K562 (cell line): ENCODE data around the gene NLRP9. TPM values are rescaled to one million over a fixed set of nuclear protein-coding genes. Genes with fewer than 3 reads are reported as not detected.
"Not testable (repeated sequence)": the region's sequence is repeated elsewhere in the genome, so short reads cannot be mapped to it uniquely, and the experiment has no call there.

ENCODE experiments used
- ATAC-seq: fragments of 200-7000 bp; cut with Tn5 transposase; 3 replicates; pipeline ENCODE4 v1.9.1; 2020; ENCODE audit warnings: moderate library complexity
- BruUV-seq: library from RNA; stranded (reverse); fragments of 400-500 nt; replicated peaks from 2 replicates; lab custom pipeline; 2021; lab: Mats Ljungman, UMichigan
- CTCF ChIA-PET: fragments of 300-600 bp; formaldehyde crosslinking; extraction: SDS; loops from one replicate; lab custom pipeline; 2021; ENCODE audit warnings: low intra/inter-chr PET ratio; lab: Yijun Ruan, JAX
- POLR2A ChIA-PET: fragments of 300-600, 350-650 bp; sonication (Branson Sonifier 250); formaldehyde crosslinking; extraction: SDS; loops from one replicate; lab custom pipeline; 2021; ENCODE audit warnings: antibody characterized with exemption, inconsistent platforms; lab: Yijun Ruan, JAX
- DNase-seq, 4 experiments: peaks; one replicate each; pipeline versions ENCODE4 v3.0.0 to v3.0.0-alpha.2; 2011 to 2018; ENCODE audit warnings: low spot score in 3 of 4, mixed read lengths in 3 of 4; ENCODE audit errors: extremely low read depth in 1 of 4
- FAIRE-seq: peaks from 2 replicates; lab custom pipeline; 2011; peaks lifted over from hg19 to GRCh38; lab: Jason Lieb, UNC
- H2AFZ ChIP-seq: 2 replicates; pipeline ENCODE4 v1.6.0; 2011; ENCODE audit warnings: low read depth, low read length, control low read depth, inconsistent platforms
- H3K27ac ChIP-seq: fragments of 200-600 bp; 3 replicates; pipeline ENCODE4 v1.8.0; 2011; ENCODE audit warnings: low read depth, mild to moderate bottlenecking, control low read depth, inconsistent platforms, low read length, moderate library complexity, mixed read lengths; ENCODE audit errors: extremely low read depth
- H3K27me3 ChIP-seq, 2 experiments: fragments of 300-600 bp in 1 of 2; 2 replicates in 1 of 2; 3 replicates in 1 of 2; pipeline versions ENCODE4 v1.6.0 to v1.8.0; 2011; ENCODE audit warnings: inconsistent platforms in 2 of 2, low read length in 2 of 2, mild to moderate bottlenecking in 1 of 2, mixed read lengths in 1 of 2, moderate library complexity in 1 of 2; ENCODE audit not compliant: control insufficient read depth in 2 of 2, insufficient read depth in 2 of 2
- H3K36me3 ChIP-seq: fragments of 300-600 bp; 3 replicates; pipeline ENCODE4 v1.8.0; 2011; ENCODE audit warnings: mild to moderate bottlenecking, low read length, inconsistent platforms; ENCODE audit not compliant: control insufficient read depth, insufficient read depth
- H3K4me1 ChIP-seq, 2 experiments: fragments of 200-600 bp in 1 of 2; replicated peaks in 1 of 2; 2 replicates in 1 of 2; 3 replicates in 1 of 2; pipeline versions ENCODE4 v1.5.1 to v1.8.0; 2011; ENCODE audit warnings: inconsistent platforms in 2 of 2, low read length in 2 of 2, mild to moderate bottlenecking in 1 of 2, mixed read lengths in 1 of 2, moderate library complexity in 1 of 2; ENCODE audit not compliant: control insufficient read depth in 2 of 2, insufficient read depth in 2 of 2
- H3K4me2 ChIP-seq: 2 replicates; pipeline ENCODE4 v1.6.1; 2011; ENCODE audit warnings: low read length, control low read depth, inconsistent platforms, mixed read lengths; ENCODE audit not compliant: insufficient read depth
- H3K4me3 ChIP-seq: fragments of 200-600 bp; sonication (generic), shearing (Covaris generic); 2 replicates; pipeline ENCODE4 v1.5.1; 2016; ENCODE audit warnings: control low read depth, inconsistent platforms
- H3K79me2 ChIP-seq: fragments of 200-600 bp; 3 replicates; pipeline ENCODE4 v1.8.0; 2011; ENCODE audit warnings: low read length, inconsistent platforms; ENCODE audit not compliant: control insufficient read depth, insufficient read depth
- H3K9ac ChIP-seq, 2 experiments: 2 replicates each; pipeline versions ENCODE4 v1.6.0 to v1.6.1; 2011; ENCODE audit warnings: low read depth in 2 of 2, low read length in 2 of 2, control low read depth in 1 of 2, inconsistent platforms in 1 of 2, mild to moderate bottlenecking in 1 of 2, mixed read lengths in 1 of 2; ENCODE audit not compliant: insufficient read depth in 1 of 2
- H3K9me1 ChIP-seq: one replicate; pipeline ENCODE4 v1.6.0; 2011; ENCODE audit warnings: inconsistent platforms, mild to moderate bottlenecking, low read length, moderate library complexity; ENCODE audit not compliant: control insufficient read depth, insufficient read depth
- H3K9me3 ChIP-seq: replicated peaks from 2 replicates; pipeline ENCODE4 v1.5.1; 2011; ENCODE audit warnings: low read depth, low read length, inconsistent platforms; ENCODE audit not compliant: control insufficient read depth, insufficient read depth
- H4K20me1 ChIP-seq: replicated peaks from 2 replicates; pipeline ENCODE4 v1.6.1; 2011; ENCODE audit warnings: low read length, inconsistent platforms, mixed read lengths; ENCODE audit not compliant: control insufficient read depth, insufficient read depth
- ETV5 ChIP-seq: sonication (generic); formaldehyde crosslinking; IDR thresholded peaks from 2 replicates; pipeline ENCODE4 v1.4.0; 2020; ENCODE audit warnings: low read depth, mild to moderate bottlenecking, missing genetic modification reagents
- ETV6 ChIP-seq, 3 experiments: fragments of 150-350 bp in 1 of 3; sonication (generic) in 1 of 3; formaldehyde crosslinking in 1 of 3; IDR thresholded peaks; 2 replicates each; pipeline versions ENCODE4 v1.6.1 to v1.8.0; 2014 to 2022; ENCODE audit warnings: borderline replicate concordance in 2 of 3, low read depth in 2 of 3, antibody characterized with exemption in 1 of 3, low read length in 1 of 3, mild to moderate bottlenecking in 1 of 3, missing genetic modification reagents in 1 of 3
- GABPA ChIP-seq: fragments of 200-800 bp; sonication (Bioruptor generic); conservative IDR thresholded peaks from 2 replicates; pipeline ENCODE4 v1.6.1; 2016; ENCODE audit warnings: low read depth, missing genetic modification characterization, missing compliant biosample characterization
- KLF13 ChIP-seq: fragments of 450-650 bp; IDR thresholded peaks from 2 replicates; pipeline ENCODE4 v1.6.1; 2016; ENCODE audit warnings: missing genetic modification characterization, low read depth, mild to moderate bottlenecking, missing compliant biosample characterization, moderate library complexity, borderline replicate concordance
- NFRKB ChIP-seq: fragments of 450-650 bp; IDR thresholded peaks from 2 replicates; pipeline ENCODE4 v1.6.1; 2016; ENCODE audit warnings: low read depth
- PHB ChIP-seq: fragments of 250-450 bp; sonication (Bioruptor Pico); IDR thresholded peaks from 2 replicates; pipeline ENCODE4 v1.5.0; 2021
- RBM25 ChIP-seq: fragments of 200-400 bp; formaldehyde crosslinking; IDR thresholded peaks from 2 replicates; pipeline ENCODE4 v1.6.1; 2018; ENCODE audit warnings: low read length, low read depth, moderate library complexity; ENCODE audit not compliant: severe bottlenecking
- ZC3H8 ChIP-seq: fragments of 450-650 bp; IDR thresholded peaks from 2 replicates; pipeline ENCODE4 v1.6.1; 2017
- ZNF146 ChIP-seq: IDR thresholded peaks from one replicate; pipeline ENCODE4 v1.6.1; 2018; ENCODE audit warnings: missing compliant biosample characterization; ENCODE audit not compliant: unreplicated experiment
- ZNF311 ChIP-seq: fragments of 250-450 bp; sonication (Bioruptor Pico); IDR thresholded peaks from 2 replicates; pipeline ENCODE4 v1.4.0; 2020; ENCODE audit warnings: mild to moderate bottlenecking, moderate library complexity
- WGBS: fragments of 100-300 bp; shearing (Covaris generic); methylation state at CpG from one replicate; pipeline ENCODE4 v1.1.6; 2016; ENCODE audit warnings: low coverage, mixed read lengths; ENCODE audit not compliant: insufficient coverage; ENCODE audit errors: missing lambda C conversion rate; 5-methylcytosine and 5-hydroxymethylcytosine counted together
- in situ Hi-C: fragments of 300-500 bp; cut with MboI; formaldehyde crosslinking; loops from 4 replicates; pipeline ENCODE4 v1.15.0; 2018; ENCODE audit warnings: inconsistent platforms, mixed read lengths
- intact Hi-C: fragments of 100-400 bp; cut with micrococcal nuclease; formaldehyde crosslinking; loops from 2 replicates; pipeline ENCODE4 v1.14.2; 2022
- polyA plus RNA-seq, 8 experiments: library from polyadenylated mRNA; depleted of rRNA in 4 of 8; stranded (reverse) in 5 of 8; unstranded in 3 of 8; fragments of >200 nt; fragmentation: Nextera tagmentation in 2 of 8; fragmentation: Illumina TruSeq in 1 of 8; extraction: Ambion mirVana in 2 of 8; extraction: Trizol in 1 of 8; gene quantifications; 2 replicates each; pipeline versions ENCODE4 v1.2.1 to v1.2.3, GENCODE V29; 2011 to 2014; ENCODE audit warnings: inconsistent platforms in 1 of 8, missing spikeins in 1 of 8
- total RNA-seq, 7 experiments: library from RNA; depleted of rRNA in 6 of 7; stranded (reverse); fragments of >200 nt in 6 of 7; fragmentation: Illumina TruSeq in 2 of 7; extraction: Trizol in 2 of 7; gene quantifications; 2 replicates each; pipeline versions ENCODE4 v1.2.1 to v1.2.3, GENCODE V29; 2011 to 2021; ENCODE audit warnings: low replicate concordance in 1 of 7
- TF ChIP-seq, protein P1 (sequence below), 2 experiments: fragments of 200-800 bp in 1 of 2; sonication (Bioruptor generic) in 1 of 2; sonication (generic) in 1 of 2; formaldehyde crosslinking in 1 of 2; IDR thresholded peaks in 1 of 2; conservative IDR thresholded peaks in 1 of 2; 2 replicates each; pipeline versions ENCODE4 v1.5.0 to v1.6.1; 2016 to 2020; ENCODE audit warnings: missing compliant biosample characterization in 1 of 2, missing genetic modification characterization in 1 of 2, missing genetic modification reagents in 1 of 2

Gene NLRP9
- total and polyA plus RNA-seq, 9 of the 15 experiments (the other 6 are each of a cell fraction or from before 2014, with no cell fraction given): not detected

DNA sequence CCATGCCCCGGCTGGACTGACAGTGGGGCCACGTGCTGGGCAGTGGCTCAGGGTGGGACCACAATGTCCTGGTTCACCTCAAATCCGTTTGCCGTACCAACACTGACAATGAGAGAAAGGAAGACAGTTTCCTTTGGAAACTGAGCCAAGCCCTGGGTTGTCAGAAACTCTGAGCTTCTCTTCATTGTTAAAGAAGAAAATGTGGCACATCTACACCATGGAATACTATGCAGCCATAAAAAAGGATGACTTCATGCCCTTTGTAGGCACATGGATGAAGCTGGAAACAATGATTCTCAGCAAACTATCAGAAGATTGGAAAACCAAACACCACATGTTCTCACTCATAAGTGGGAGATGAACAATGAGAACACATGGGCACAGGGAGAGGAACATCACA lies 18.6 kb upstream of the NLRP9 start:
- DNase-seq, H3K9ac ChIP-seq, FAIRE-seq, H3K9me3 ChIP-seq, BruUV-seq, intact Hi-C loops, POLR2A ChIA-PET, H3K4me3 ChIP-seq, H3K36me3 ChIP-seq, H3K79me2 ChIP-seq, H3K27ac ChIP-seq, H3K4me2 ChIP-seq, H3K4me1 ChIP-seq, ATAC-seq, H2AFZ ChIP-seq, H3K9me1 ChIP-seq, CTCF ChIA-PET: not testable (repeated sequence)
- 19% methylated on average over 4 of the region's 4 CpGs for WGBS
- H3K27me3 ChIP-seq: peaks cover 14 to 27% of the 10 kb centered on the region in 2 experiments
- TF ChIP-seq RBM25: peak; percentile 51
- peak; percentile 81 for TF ChIP-seq ZNF146 (CRISPR knock-in tag)
- TF ChIP-seq, all 486 proteins: peak for 2; not testable (repeated sequence) for 484
- in situ Hi-C loops, H4K20me1 ChIP-seq: not testable (repeated sequence)

DNA sequence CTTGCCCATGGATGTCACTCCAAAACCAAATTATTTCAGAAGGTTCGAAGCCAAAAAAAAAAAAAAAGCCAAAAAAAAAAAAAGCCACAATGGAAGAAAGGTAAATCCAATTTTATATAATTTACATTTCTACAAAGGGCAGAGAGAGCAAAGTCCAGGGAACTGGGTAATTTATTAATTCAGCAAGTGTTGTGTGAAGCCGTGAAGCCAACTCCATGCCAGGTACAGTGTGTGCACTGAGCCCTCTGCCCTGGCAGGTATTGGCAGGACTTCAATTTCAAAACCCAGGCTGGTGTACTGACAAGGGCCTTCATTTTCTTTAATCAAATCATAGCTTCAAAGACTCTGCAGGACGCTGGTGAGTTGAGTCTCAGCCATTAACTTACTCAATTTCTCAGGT lies 15.2 kb upstream of the NLRP9 start:
- CTCF ChIA-PET: no interaction called here
- no peak for FAIRE-seq
- Histone ChIP-seq H3K27ac (no peak overlapping the region), H2AFZ (no peak overlapping the region), H3K27me3 (peaks cover 20 to 32% of the 10 kb centered on the region in 2 experiments), H3K4me1 (no peaks in the 10 kb centered on the region), H3K9me3 (no peaks in the 10 kb centered on the region), H3K79me2 (no peaks in the 10 kb centered on the region), H3K36me3 (no peaks in the 10 kb centered on the region), H3K4me3 (no peak overlapping the region), H4K20me1 (no peaks in the 10 kb centered on the region), H3K9ac (no peak overlapping the region), H3K4me2 (no peak overlapping the region), H3K9me1 (no peaks in the 10 kb centered on the region)
- intact Hi-C loops: no loop called here
- TF ChIP-seq GABPA (tag): no peak
- TF ChIP-seq KLF13: no peak
- TF ChIP-seq PHB (CRISPR knock-in tag): no peak
- TF ChIP-seq ETV6 (IDR thresholded peaks at IDR 0.05; ENCODE audit: borderline replicate concordance in 1 of 2, low read depth in 2 of 2, low read length in 1 of 2): no peak
- no peak for TF ChIP-seq ETV6 (CRISPR knock-in tag; IDR thresholded peaks at IDR 0.05; ENCODE audit: borderline replicate concordance)
- TF ChIP-seq ZC3H8: no peak
- TF ChIP-seq ZNF311 (CRISPR knock-in tag): no peak
- TF ChIP-seq, protein P1, sequence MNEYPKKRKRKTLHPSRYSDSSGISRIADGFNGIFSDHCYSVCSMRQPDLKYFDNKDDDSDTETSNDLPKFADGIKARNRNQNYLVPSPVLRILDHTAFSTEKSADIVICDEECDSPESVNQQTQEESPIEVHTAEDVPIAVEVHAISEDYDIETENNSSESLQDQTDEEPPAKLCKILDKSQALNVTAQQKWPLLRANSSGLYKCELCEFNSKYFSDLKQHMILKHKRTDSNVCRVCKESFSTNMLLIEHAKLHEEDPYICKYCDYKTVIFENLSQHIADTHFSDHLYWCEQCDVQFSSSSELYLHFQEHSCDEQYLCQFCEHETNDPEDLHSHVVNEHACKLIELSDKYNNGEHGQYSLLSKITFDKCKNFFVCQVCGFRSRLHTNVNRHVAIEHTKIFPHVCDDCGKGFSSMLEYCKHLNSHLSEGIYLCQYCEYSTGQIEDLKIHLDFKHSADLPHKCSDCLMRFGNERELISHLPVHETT (CRISPR knock-in tag; conservative IDR thresholded peaks at IDR 0.05 in 1 of 2, IDR thresholded peaks at IDR 0.05 in 1 of 2): no peak
- TF ChIP-seq NFRKB: no peak
- TF ChIP-seq ETV5 (CRISPR knock-in tag): no peak
- POLR2A ChIA-PET: no interaction called here
- 0% methylated on average over 3 of the region's 3 CpGs for WGBS
- in situ Hi-C loops: no loop called here
- DNase-seq: no peak
- ATAC-seq: no peak
- no TSS peak for BruUV-seq
